DOHH2 (cell line): ENCODE results near the gene NSMF.

Experiments
- EZH2phosphoT487 ChIP-seq: fragments of 200-600 bp; sonication (generic); IDR thresholded peaks from 2 replicates; pipeline ENCODE4 v1.6.1; 2017; ENCODE audit warnings: borderline replicate concordance, mild to moderate bottlenecking, antibody characterized with exemption, low read length, moderate library complexity, mixed read lengths
- TF ChIP-seq, protein P1 (sequence below): fragments of 200-600 bp; sonication (generic); IDR thresholded peaks from one replicate; pipeline ENCODE4 v1.5.1; 2014; ENCODE audit warnings: antibody characterized with exemption, mild to moderate bottlenecking, low read depth, low read length; ENCODE audit not compliant: poor library complexity, severe bottlenecking

DNA sequence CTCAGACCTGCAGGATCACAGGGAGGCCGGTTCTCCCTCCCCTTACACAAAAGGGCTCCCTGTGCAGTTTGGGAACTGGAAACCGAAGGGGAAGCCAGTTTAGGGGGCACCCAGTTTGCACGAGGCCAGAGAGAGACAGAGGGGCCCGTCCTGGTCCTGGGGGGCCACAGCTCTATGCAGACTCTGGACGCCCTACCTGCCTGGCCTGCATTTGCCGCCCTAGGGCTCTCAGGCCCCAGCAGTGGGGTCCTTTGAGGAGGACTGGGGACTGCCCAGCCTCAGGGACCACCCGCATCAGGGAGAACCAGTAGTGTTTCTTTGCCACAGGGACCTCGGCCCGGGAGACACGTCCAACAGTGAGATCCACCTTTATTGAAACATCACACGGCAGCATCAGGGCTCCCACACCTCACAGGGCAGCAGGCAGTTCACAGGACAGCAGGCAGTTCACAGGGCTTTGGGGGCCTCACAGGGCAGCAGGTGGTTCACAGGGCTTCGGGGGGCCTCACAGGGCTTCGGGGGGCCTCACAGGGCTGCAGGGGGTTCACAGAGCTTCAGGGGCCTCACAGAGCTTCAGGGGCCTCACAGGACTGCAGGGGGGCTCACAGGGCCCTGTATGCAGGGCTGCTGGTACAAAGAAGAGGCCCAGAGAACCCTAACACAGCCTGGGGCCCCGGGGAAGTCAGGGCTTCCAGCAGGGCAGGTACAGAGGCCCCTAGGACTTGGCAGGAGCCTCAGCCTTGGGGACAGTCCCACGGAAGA lies 648 bp upstream of the NSMF start:
- TF ChIP-seq, protein P1, sequence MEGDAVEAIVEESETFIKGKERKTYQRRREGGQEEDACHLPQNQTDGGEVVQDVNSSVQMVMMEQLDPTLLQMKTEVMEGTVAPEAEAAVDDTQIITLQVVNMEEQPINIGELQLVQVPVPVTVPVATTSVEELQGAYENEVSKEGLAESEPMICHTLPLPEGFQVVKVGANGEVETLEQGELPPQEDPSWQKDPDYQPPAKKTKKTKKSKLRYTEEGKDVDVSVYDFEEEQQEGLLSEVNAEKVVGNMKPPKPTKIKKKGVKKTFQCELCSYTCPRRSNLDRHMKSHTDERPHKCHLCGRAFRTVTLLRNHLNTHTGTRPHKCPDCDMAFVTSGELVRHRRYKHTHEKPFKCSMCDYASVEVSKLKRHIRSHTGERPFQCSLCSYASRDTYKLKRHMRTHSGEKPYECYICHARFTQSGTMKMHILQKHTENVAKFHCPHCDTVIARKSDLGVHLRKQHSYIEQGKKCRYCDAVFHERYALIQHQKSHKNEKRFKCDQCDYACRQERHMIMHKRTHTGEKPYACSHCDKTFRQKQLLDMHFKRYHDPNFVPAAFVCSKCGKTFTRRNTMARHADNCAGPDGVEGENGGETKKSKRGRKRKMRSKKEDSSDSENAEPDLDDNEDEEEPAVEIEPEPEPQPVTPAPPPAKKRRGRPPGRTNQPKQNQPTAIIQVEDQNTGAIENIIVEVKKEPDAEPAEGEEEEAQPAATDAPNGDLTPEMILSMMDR: no peak
- TF ChIP-seq EZH2phosphoT487: no peak
